NCI-H1105 treated with DMSO at 0.1 percent for 48 hours (cell line): ENCODE data around the gene CTAGE4.
A peak's percentile ranks its signal among the peaks of the same experiment; 100 is the strongest.
"Not testable (repeated sequence)": the region's sequence is repeated elsewhere in the genome, so short reads cannot be mapped to it uniquely, and the experiment has no call there.

Source experiments
- DNase-seq: peaks from one replicate; lab custom pipeline; 2025; lab: John Stamatoyannopoulos, UW

Gene CTAGE4

GRCh38 chr7:144183166-144183565 lies at the start of gene CTAGE4:
Gene CTAGE4, plus strand, starts transcription at chr7:144183466. Its CDS starts 38 bp downstream, at chr7:144183504.
- not testable (repeated sequence) for DNase-seq

- DNase-seq: no peak
Observed at GRCh38 chr7:144134116-144134515, 49.1 kb upstream of the CTAGE4 start.

GRCh38 chr7:144137501-144137900 lies 45.8 kb upstream of the CTAGE4 start:
- DNase-seq: no peak

GRCh38 chr7:144142187-144142586 lies 41.1 kb upstream of the CTAGE4 start:
- DNase-seq: no peak

- DNase-seq: no peak
Observed at GRCh38 chr7:144144426-144144825, 38.8 kb upstream of the CTAGE4 start.

GRCh38 chr7:144148224-144148827 lies 34.9 kb upstream of the CTAGE4 start:
- no peak for DNase-seq

- DNase-seq: no peak
Observed at GRCh38 chr7:144158861-144159260, 24.4 kb upstream of the CTAGE4 start.

- DNase-seq: no peak
Observed at GRCh38 chr7:144164784-144165183, 18.5 kb upstream of the CTAGE4 start.

- DNase-seq: not testable (repeated sequence)
Observed at GRCh38 chr7:144171594-144172350, 11.5 kb upstream of the CTAGE4 start.

- DNase-seq: no peak
Observed at GRCh38 chr7:144174613-144175012, 8.7 kb upstream of the CTAGE4 start.

GRCh38 chr7:144178380-144179164 lies 4.7 kb upstream of the CTAGE4 start:
- peak; percentile 1 for DNase-seq

- DNase-seq: not testable (repeated sequence)
Observed at GRCh38 chr7:144179165-144179479, 4.1 kb upstream of the CTAGE4 start.

GRCh38 chr7:144187848-144188247 lies 4.6 kb downstream of the CTAGE4 start:
- DNase-seq: not testable (repeated sequence)

GRCh38 chr7:144188578-144189171 lies 5.4 kb downstream of the CTAGE4 start:
- not testable (repeated sequence) for DNase-seq

GRCh38 chr7:144193782-144194181 lies 10.5 kb downstream of the CTAGE4 start:
- DNase-seq: not testable (repeated sequence)

GRCh38 chr7:144194453-144194852 lies 11.2 kb downstream of the CTAGE4 start:
- DNase-seq: not testable (repeated sequence)

- not testable (repeated sequence) for DNase-seq
Observed at GRCh38 chr7:144195212-144195872, 12.1 kb downstream of the CTAGE4 start, which contains the start of gene ARHGEF35. Gene ARHGEF35, minus strand, starts transcription at chr7:144195833. Its CDS starts 7,450 bp downstream, at chr7:144188383.

- not testable (repeated sequence) for DNase-seq
Observed at GRCh38 chr7:144198934-144199333, 15.7 kb downstream of the CTAGE4 start.

GRCh38 chr7:144201978-144202377 lies 18.7 kb downstream of the CTAGE4 start:
- not testable (repeated sequence) for DNase-seq

GRCh38 chr7:144203086-144203485 lies 19.8 kb downstream of the CTAGE4 start:
- not testable (repeated sequence) for DNase-seq

- DNase-seq: not testable (repeated sequence)
Observed at GRCh38 chr7:144205306-144205705, 22.0 kb downstream of the CTAGE4 start.

- not testable (repeated sequence) for DNase-seq
Observed at GRCh38 chr7:144217200-144217599, 33.9 kb downstream of the CTAGE4 start.
